SIG-M5 treated with dmso at 0.1 percent for 504 hours (cell line): ENCODE data around the gene ZNF778.

Source experiments
- DNase-seq: peaks from one replicate; lab custom pipeline; 2025; ENCODE audit not compliant: unreplicated experiment; lab: John Stamatoyannopoulos, UW

ZNF778 gene

DNA sequence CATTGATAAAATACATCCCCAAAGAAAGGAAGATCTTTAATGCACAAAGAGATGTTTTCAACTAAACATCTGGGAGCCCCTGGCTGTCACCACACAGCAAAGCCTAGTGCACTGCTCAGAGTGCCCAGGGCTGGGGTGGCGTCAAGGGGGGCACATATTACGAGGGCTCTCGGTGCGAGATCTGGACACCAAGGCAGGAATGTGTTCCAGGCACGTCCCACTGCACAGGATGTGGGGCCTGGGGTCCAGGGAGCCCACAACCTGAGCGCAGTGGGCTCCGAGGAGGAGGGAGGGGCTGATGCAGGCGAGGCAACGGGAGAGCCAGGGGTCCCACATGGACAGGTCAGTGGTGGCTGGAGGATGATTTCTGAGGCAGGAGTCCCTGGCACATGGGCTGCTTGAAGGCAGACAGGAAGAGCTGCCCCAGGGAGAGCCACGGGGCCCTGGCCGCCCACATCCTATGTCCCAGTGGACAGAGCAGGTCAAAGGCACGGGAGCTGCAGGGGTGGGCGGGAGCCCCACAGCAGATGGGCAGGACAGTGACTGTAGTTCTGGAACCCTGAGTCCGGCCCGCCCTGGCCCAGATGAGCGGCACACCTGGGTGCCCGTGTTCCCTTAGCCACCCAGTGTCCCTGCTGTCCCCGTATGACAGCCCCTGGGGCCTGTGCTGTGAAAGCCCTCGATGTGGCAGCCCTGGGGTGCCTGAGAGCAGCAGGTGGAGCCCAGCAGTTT, 56.4 kb downstream of the ZNF778 start:
- DNase-seq = no peak

DNA sequence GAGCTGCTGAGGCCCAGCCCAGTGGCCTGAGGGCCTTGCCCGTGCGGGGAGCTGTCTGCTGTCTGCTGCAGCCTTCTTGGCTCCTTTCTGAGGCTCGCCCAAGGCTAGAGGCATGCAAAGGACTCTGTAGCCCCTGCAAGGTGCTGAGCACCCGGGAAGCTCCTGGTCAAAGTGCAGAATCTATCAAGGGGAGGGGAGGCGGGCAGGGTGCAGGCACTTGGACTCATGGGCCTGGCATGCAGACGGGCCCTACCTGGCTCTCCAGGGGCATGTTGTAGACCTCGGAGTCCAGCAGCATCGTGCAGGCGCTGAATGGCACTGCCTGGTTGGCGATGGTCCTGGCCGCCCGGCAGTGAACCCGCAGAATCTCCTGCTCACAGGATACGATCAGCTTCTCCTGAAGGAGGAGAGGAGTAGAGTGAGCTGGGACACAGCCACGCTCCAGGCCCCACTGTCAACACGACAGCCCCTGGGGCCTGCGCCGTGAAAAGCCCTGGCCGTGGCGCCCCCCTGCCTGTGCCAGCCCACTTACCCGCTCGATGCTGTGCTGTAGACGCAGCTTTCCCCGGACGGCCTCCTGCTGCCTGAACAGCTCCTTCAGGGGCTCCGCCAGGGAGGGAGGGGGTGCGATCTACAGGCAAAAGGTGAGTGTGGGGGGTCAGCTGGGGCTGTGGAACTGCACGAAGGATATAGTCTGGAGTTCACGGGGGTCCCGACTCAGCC, 57.2 kb downstream of the ZNF778 start:
- no peak for DNase-seq

DNA sequence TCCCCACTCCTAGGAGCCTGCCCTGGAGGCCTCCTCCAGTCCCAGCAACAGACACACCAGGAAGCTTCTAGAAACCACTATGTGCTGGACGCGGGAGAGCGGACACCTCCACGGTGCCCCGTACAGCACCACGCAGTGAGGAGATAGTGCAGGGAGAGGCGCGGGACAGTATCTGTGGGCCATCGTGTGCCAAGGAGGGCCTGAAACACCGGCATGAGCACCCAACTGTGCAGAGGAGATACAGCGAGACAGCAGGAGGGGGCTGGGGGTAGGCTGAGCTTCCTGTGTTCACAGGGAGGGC, 57.7 kb downstream of the ZNF778 start:
- no peak for DNase-seq

DNA sequence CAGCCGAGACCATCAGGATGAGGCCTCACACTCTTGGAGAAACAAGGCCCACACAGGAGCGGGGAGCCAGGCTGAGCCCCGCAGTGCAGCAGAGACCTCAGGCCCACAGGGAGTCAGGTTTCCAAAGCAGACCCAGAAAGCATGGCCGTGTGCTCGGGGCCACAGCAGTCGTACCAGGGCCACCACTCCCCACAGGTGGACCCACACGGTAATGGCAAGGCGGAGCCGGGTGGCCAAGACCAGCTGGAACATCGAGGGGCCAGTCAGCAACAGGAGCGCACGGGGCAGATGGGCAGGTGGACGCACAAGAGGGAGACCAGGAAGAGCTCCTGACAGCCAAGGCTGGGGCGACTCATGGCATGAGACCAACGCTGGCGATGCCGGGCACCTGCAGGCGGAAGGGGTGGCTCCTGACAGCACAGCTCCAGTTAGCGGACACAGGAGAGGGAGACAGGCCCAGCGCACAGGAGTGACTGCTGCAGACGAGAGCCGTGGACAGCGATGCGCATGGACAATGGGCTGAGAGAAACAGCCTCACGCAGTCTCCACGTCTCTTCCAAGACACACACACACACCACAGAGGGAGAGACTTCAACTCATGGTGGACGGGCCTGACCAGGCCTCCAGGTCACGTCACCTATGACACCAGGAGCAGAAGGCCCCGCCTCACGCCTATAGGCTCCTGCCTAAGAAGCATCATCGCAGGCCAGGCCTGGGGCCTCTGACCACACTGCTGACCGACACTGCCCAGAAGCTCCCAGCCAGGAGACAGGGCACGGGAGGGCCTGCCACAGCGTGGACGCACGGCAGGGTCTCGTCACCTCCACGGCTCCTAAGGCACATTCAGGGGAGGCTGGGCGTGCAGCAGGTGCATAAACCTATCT, 58.6 kb downstream of the ZNF778 start:
- no peak for DNase-seq

DNA sequence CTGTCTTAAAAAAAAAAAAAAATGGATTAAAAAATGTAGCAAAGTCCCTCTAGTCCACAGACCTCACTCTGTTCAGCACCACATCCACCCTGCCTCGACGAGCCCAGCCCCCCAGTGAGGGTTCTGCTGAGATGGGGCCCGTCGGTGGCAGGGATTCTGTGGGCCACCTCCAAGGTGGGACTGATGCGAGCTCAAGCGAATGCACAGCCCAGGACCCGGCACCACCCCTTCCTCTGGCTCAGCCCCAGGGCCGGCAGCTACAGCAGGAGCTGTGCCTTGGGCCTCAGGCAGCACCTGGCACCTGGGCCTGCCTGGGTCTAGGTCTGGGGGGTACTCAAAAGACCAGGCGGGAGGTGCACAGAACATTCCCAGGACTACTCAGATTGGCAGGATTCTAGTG, 59.5 kb downstream of the ZNF778 start:
- DNase-seq = no peak

DNA sequence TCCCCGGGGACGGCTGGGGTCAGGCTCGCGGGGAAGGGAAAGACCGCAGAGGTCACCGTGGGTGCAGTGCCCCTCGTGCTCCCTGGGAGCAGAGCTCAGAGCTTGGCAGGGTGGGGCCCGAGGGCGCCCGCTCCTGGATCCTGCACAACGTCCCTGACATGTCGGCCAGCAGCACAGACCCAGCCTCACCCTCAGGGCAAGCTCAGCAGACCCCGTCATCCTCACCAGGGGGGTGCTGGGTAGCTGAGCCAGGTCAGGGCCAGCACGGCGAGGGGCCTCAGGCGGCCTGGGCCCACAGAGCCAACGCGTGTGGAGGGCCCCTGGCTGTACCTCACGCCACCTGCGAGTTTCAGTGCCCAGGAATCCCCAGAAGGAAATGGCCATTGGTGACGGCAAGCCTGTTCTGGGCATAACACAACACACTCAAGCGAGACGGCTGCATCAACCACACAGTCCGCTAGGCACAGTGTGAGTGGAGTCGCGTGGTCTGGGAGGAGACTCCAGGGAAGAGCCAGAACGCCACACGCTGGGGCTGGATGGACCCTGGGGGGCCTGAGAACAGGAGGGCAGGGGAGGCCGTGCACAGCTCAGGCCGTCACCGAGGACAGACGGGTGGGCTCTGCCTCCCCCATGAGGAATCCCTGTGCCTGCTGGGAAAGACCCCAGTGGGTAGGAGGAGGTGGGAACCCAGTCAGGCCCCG, 60.3 kb downstream of the ZNF778 start:
- no peak for DNase-seq

DNA sequence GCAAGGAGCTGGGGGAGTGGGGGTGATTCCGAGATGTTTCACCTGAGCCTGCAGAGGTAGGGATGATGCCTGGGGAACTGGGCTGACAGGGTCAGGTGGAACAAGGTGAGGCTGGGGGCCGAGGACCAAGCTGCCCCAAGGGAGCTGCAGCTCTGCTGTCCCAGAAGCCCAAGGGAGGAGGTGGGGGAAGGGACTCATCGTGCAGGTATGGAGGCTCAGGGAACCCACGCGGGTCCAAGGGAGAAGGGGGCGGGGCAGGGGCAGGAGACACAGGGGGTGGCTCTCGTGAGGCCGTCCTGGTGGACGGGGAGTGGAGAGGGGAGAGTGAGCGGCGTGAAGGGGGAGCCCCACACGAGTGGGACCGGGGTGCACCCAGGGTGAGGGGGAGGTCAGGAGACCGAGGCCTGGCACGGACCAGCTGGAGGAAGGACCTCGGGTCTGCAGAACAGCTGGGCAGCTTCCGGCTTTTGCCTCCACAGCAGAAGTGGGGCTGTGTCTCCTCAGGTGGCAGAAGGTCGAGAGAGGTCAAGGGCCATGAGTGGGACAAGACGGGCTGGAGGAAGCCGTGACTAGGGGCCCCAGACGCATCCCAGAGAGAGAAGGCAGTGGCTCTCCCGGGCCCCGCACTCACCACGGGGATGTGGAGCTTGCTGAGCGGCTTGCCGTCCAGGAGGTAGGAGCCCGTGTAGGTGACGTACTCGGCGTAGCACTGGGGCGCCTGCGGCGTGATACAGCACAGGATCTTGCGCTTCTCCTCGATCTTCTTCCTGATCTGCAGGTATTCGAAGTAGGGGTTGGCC, 61.1 kb downstream of the ZNF778 start:
- no peak for DNase-seq

DNA sequence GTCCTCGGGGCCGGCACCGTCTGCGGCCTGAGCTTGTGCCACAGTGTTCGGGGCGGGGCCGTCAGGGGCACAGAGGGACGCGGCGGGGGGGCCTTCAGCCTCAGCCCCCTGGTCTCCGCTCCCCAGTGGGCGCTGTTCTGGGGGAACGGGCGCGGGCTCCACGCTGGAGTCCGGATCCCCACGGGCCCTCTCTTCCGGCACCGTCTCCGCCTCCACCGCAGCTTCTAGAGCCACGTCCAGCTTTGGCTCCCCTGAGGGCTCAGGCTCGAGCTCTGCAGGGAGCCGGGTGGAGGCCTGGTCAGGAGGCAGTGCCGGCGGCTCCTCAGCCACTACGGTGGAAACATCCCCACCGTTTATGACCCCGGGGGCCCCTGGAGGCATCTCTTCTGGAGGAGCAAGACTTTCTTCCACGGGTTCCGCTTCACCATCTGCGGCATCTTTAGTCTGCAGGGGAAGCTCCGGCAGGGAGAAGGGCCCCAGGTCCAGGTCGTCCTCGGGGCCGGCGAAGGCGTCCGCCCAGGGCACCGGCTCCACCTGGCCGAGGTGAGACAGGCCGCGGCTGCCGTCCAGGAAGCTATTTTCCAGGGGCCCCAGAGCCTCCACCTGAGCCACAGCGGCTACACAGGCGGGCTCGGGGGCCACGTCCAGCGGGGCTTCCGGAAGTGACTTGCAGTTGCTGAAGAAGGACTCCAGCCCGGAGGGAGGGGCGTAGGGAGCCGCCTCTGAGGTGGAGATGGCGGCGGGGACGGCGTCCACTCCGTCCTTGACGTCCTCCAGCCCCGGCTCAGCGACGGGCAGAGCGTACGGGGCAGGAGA, 62.4 kb downstream of the ZNF778 start:
- DNase-seq = no peak

DNA sequence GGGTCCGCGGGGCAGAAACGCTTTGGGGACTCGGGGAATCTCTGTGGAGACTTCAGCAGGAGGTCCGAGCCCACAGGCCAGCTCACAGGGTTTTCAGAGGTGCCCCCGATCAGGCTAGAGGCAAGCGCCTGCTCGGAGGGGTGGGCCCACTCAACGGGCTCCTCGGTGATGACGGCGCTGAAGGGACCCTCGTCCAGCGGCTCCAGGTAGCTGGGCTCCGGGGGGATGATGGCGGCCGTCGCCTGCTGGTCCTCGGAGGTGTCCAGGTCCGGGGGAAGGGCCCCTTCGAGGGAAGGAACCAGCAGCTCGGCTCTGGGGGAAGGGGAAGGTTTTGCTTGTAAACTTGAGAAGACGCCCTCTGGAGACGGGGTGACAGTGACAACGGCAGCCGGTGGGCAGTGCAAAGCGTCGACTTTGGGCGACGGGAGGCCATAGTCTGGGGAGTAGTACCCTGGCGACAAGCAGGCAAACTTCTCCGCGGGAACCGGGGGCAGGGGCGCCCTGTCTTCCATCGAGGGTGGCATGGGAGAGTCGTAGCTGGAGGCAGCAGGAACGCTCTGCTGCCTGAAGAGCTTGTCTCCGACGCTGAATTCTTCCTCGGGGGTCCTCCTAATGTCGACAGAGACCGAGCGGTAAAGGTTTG, 63.2 kb downstream of the ZNF778 start:
- no peak for DNase-seq

DNA sequence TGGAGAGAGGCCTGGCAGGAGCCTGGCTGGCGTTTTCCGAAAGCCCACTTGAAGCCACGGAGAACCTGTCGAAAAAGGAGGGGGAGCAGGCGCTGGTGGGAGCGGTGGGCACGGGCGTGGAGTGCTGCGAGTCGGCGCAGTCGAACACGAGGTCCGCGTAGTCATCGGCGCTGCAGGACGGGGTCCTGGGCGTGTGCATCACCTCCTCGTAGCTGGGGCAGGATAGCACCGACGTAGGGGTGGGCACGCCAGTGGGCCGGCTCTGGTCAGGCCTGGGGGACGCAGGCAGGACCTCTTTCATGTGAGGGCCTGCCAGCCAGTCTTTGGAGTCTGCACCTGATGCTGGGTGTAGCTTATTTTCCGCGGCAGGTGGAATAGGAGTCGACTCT, 63.7 kb downstream of the ZNF778 start:
- DNase-seq = no peak

DNA sequence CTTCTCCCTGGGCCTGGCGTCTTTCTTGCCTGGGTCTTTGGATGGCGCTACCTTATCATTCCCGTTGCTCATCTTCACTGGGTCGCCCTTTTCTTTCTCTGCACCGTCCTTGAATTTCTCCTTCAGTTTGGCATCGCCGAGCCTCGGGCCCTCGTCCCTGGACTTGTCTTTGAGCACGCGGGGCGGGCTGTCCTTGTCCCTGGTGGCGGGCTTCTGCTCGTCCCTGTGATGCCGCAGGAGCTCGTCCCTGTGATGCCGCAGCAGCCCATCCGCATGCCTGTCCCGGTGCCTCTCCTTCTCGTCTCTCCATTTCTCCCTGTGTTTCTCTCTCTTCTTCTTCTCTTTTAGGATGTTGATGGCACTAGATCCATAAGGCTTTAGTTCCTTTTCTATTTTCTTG, 64.3 kb downstream of the ZNF778 start:
- DNase-seq = no peak

DNA sequence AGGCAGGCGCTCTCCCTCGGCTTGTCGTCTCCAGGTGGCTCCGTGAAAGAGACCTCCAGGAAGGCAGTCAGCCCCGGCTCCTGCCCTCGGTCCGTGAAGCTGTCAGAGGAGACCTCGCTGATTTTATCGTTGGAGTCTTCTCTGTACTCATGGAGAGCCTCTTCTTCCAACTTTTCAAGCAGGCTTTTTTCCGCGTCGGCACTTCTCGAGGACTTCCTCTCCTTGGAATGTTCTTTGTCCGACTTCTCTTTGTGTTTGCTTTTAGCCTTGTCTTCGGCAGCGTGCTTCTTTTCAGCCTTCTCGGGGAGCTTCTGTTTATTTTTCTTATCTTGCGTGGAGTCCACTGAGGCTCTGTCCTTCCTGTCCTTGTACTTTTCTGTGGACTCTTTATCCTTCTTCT, 65.0 kb downstream of the ZNF778 start:
- no peak for DNase-seq

DNA sequence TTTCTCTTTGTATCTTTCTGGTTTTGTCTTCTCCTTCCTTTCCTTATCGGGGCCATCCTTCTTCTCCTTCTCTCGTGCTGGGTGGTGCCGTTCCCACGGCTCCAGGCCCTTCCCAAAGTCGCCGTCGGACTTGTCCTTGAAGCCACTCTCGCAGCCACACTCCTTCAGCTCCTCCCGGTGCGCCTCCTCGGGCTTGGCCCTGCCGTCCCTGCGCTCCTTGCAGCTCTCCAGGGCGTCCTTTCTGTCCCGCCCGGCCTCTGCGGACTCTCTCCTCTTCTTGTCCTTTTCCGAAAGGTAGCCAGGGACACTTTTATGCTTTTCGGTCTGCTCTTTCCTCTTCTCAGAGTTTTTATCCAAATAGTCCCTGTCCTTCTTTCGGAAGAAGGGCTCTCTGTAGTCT, 65.9 kb downstream of the ZNF778 start:
- DNase-seq = no peak

DNA sequence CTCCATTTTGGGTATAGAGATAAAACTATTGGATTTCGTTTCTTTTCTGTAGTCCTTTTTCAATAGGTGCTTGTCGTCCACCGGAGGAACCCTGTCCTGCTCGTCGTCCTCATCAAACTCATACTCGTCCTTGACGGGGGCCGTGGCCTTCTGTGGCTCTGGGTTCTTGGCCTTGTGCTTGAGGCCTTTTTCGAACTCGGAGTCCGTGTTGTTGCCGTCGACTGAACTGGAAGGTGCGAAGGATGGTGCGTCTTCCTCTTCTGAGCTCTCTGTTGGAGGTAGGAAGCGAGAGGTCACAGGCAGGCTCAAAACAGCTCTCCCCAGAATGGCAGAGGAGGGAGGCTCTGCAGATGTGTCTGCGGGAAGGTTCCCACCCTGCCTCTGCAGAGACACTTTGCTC, 67.9 kb downstream of the ZNF778 start:
- no peak for DNase-seq

DNA sequence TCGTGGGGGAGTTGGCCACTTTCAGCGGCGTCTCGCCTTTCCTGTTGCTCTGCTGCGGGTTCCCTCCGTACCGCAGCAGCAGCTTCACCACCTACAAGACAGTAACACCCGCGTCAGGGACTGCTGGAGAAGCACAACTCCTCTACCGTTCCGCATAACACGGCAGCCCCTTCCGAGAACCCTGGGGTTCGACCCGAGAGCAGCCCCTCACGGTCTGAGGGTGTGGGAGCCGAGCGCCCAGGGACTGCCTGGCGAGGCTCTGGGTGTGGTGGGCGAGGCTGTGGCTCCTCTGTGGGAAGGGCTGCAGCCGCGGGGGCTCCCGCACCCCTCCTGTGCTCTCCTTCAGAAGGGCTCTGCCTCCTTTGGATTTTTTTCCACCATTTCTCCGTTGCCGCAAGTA, 68.6 kb downstream of the ZNF778 start:
- no peak for DNase-seq
